HEK293T (cell line): ENCODE measurements around the gene STK32A.

Source experiments
- CTCF ChIA-PET: fragments of 350-600 bp; formaldehyde crosslinking; extraction: SDS; loops from one replicate; lab custom pipeline; 2021; ENCODE audit warnings: antibody characterized with exemption, inconsistent platforms; lab: Yijun Ruan, JAX
- POLR2A ChIA-PET: fragments of 350-600 bp; formaldehyde crosslinking; extraction: SDS; loops from one replicate; lab custom pipeline; 2020; ENCODE audit warnings: antibody characterized with exemption, inconsistent platforms; lab: Yijun Ruan, JAX
- DNase-seq: peaks from one replicate; pipeline ENCODE4 v3.0.0; 2012; ENCODE audit warnings: mixed read lengths; ENCODE audit errors: extremely low spot score
- ARNT ChIP-seq: fragments of 450-650 bp; IDR thresholded peaks from 2 replicates; pipeline ENCODE4 v1.6.1; 2017; ENCODE audit warnings: mild to moderate bottlenecking
- BHLHE40 ChIP-seq: fragments of 450-650 bp; IDR thresholded peaks from 2 replicates; pipeline ENCODE4 v1.6.1; 2016; ENCODE audit warnings: mild to moderate bottlenecking, moderate library complexity, borderline replicate concordance
- CTBP1 ChIP-seq: fragments of 450-650 bp; IDR thresholded peaks from 2 replicates; pipeline ENCODE4 v1.6.1; 2016; ENCODE audit warnings: borderline replicate concordance
- ELF4 ChIP-seq: fragments of 450-650 bp; IDR thresholded peaks from 2 replicates; pipeline ENCODE4 v1.6.1; 2017; ENCODE audit warnings: antibody characterized with exemption
- FOXA1 ChIP-seq: fragments of 450-650 bp; IDR thresholded peaks from 2 replicates; pipeline ENCODE4 v1.6.1; 2016; ENCODE audit warnings: mild to moderate bottlenecking
- FOXK2 ChIP-seq: fragments of 450-650 bp; IDR thresholded peaks from 2 replicates; pipeline ENCODE4 v1.6.1; 2016; ENCODE audit warnings: mild to moderate bottlenecking
- FOXM1 ChIP-seq: fragments of 450-650 bp; IDR thresholded peaks from 2 replicates; pipeline ENCODE4 v1.6.1; 2017; ENCODE audit warnings: mild to moderate bottlenecking, borderline replicate concordance
- HDGF ChIP-seq: fragments of 450-650 bp; IDR thresholded peaks from 2 replicates; pipeline ENCODE4 v1.6.1; 2017; ENCODE audit warnings: antibody characterized with exemption, borderline replicate concordance
- L3MBTL2 ChIP-seq: fragments of 450-650 bp; conservative IDR thresholded peaks from 2 replicates; pipeline ENCODE4 v1.6.1; 2016; ENCODE audit warnings: mild to moderate bottlenecking
- LEF1 ChIP-seq: fragments of 450-650 bp; IDR thresholded peaks from 2 replicates; pipeline ENCODE4 v1.6.1; 2017; ENCODE audit warnings: mild to moderate bottlenecking, borderline replicate concordance
- NFRKB ChIP-seq: fragments of 450-650 bp; IDR thresholded peaks from 2 replicates; pipeline ENCODE4 v1.6.1; 2016; ENCODE audit warnings: mild to moderate bottlenecking, moderate library complexity
- SP1 ChIP-seq: fragments of 450-650 bp; IDR thresholded peaks from 2 replicates; pipeline ENCODE4 v1.6.1; 2017
- SUZ12 ChIP-seq: fragments of 450-650 bp; IDR thresholded peaks from 2 replicates; pipeline ENCODE4 v1.6.1; 2016; ENCODE audit warnings: mild to moderate bottlenecking
- TARDBP ChIP-seq: fragments of 450-650 bp; IDR thresholded peaks from 2 replicates; pipeline ENCODE4 v1.6.1; 2016
- ZNF384 ChIP-seq: fragments of 450-650 bp; IDR thresholded peaks from 2 replicates; pipeline ENCODE4 v1.6.1; 2016
- TF ChIP-seq, protein P1 (sequence below): fragments of 450-650 bp; IDR thresholded peaks from 2 replicates; pipeline ENCODE4 v1.6.1; 2016

Gene STK32A

DNA sequence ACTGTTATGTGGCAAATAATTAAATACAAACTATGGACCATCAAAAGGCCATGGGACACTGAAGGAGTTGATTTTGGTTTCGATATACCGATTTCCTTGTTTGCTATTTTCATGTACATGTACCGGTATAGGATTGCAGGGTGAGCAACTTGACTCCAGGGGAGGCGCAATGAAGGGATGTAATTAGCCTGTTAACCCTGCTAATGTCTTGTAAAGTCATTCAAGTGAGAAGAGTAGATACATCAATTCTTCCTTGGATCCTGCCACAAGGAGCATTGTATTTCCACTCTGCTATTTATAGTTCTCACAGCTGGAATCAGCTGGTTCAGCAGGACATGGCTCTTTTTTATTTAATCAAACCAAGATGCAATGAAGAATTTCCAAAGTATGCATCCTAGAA, 102.0 kb downstream of the STK32A start:
- ChIA-PET POLR2A (no interaction called here), CTCF (no interaction called here)
- DNase-seq, result no peak
- TF ChIP-seq HDGF (no peak), TARDBP (no peak), ZNF384 (no peak)

DNA sequence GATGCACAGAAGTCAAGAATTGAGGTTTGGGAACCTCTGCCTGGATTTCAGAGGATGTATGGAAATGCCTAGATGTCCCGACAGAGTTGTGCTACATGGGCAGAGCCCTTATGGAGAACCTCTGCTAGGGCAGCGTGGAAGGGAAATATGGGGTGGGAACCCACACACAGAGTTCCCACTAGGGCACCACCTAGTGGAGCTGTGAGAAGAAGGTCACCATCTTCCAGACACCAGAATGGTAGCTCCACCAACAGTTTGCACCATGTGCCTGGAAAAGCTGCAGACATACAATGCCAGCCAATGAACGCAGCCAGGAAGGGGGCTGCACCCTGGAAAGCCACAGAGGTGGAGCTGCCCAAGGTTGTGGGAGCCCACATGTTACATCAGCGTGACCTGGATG, 104.5 kb downstream of the STK32A start:
- no peak for DNase-seq
- ChIA-PET POLR2A (no interaction called here), CTCF (no interaction called here)
- TF ChIP-seq ZNF384 (no peak), TARDBP (no peak), SP1 (no peak), FOXK2 (no peak), ARNT (no peak), BHLHE40 (no peak), ELF4 (no peak), SUZ12 (no peak), NFRKB (no peak), HDGF (no peak), CTBP1 (no peak), LEF1 (no peak), FOXM1 (no peak), L3MBTL2 (no peak)
- TF ChIP-seq, protein P1, sequence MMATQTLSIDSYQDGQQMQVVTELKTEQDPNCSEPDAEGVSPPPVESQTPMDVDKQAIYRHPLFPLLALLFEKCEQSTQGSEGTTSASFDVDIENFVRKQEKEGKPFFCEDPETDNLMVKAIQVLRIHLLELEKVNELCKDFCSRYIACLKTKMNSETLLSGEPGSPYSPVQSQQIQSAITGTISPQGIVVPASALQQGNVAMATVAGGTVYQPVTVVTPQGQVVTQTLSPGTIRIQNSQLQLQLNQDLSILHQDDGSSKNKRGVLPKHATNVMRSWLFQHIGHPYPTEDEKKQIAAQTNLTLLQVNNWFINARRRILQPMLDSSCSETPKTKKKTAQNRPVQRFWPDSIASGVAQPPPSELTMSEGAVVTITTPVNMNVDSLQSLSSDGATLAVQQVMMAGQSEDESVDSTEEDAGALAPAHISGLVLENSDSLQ, result no peak

DNA sequence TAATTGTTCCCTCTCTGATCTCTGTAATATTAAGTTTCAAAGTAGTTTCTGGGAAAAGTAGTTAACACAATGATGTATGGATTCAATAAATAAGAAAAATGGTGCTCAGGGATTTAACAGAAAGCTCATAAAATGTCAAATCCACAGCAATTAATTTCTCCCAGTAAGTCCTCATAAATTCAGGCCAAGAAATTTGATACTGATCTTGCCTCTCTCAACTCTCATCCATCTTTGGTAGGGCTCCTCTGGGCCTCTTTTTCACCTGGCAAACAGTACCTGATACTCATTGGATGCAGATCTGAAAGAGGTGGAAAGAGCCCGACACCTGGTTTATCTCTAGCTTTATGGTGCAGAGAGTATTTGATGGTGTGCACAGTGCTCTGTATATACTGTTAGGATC, 106.1 kb downstream of the STK32A start:
- DNase-seq, result no peak
- ChIA-PET CTCF (no interaction called here), POLR2A (no interaction called here)
- TF ChIP-seq ELF4 (no peak), L3MBTL2 (no peak), CTBP1 (no peak), FOXM1 (no peak), FOXK2 (no peak), LEF1 (no peak), ARNT (no peak), ZNF384 (no peak)

DNA sequence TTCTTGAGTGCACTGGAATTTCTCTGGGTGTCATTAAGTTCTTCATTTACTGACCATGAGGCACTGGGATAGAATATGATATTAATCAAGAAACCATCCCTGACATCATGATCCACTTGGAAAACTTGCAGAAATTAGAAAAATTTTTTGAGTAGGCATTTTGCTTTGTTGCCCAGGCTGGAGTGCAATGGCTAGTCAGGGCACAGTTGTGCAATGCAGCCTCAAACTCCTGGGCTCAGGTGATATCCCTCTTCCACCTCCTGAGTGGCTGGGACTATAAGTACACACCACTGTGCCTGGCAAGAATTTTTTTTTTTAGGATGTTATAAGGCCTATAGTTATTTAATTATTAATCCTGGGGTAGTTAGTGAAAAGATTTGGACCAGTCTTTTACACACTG, 106.5 kb downstream of the STK32A start:
- ChIA-PET POLR2A (no interaction called here), CTCF (no interaction called here)

DNA sequence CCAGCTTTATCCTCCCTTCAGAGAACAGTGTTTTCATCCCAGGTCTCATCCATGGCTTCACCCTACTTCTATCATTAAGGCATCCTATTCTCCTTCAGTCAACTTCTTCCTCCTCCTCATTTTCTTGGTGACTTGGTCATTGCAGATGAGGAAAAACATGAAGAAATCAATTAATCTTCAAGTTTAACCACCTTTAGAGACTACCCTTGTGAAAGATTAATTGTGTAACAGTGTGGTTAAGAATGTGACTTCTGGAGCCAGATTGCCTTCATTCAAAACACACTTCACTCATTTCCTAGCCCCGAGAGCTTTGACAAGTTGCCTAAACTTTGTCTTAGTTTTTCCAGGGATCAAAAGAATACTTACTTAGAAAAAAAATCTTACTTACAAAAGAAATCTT, 110.0 kb downstream of the STK32A start:
- ChIA-PET POLR2A (no interaction called here), CTCF (interaction anchor here (0.6 kb wide), 1 partner anchor 567 kb away, joined by 3 read pairs; no protein-coding TSS in a partner anchor)
- no peak for DNase-seq
- TF ChIP-seq FOXA1, result no peak
- no peak for TF ChIP-seq ELF4
- TF ChIP-seq SUZ12, result no peak
- TF ChIP-seq, protein P1, result no peak
- no peak for TF ChIP-seq CTBP1
- TF ChIP-seq HDGF, result no peak
- no peak for TF ChIP-seq FOXK2
- TF ChIP-seq NFRKB, result no peak
- no peak for TF ChIP-seq TARDBP
- TF ChIP-seq LEF1, result no peak
- no peak for TF ChIP-seq ZNF384
- no peak for TF ChIP-seq ARNT
- no peak for TF ChIP-seq SP1
- no peak for TF ChIP-seq BHLHE40
- TF ChIP-seq FOXM1, result no peak
- TF ChIP-seq L3MBTL2, result no peak

More for the DNA sequence above, 106.5 kb downstream of the STK32A start:
- TF ChIP-seq ZNF384 (no peak), SP1 (no peak), ARNT (no peak), TARDBP (no peak), FOXK2 (no peak), LEF1 (no peak), BHLHE40 (no peak), SUZ12 (no peak), NFRKB (no peak), CTBP1 (no peak), FOXA1 (no peak), FOXM1 (no peak), ELF4 (no peak), HDGF (no peak), L3MBTL2 (no peak)
- TF ChIP-seq, protein P1, result no peak
- DNase-seq, result no peak

DNA sequence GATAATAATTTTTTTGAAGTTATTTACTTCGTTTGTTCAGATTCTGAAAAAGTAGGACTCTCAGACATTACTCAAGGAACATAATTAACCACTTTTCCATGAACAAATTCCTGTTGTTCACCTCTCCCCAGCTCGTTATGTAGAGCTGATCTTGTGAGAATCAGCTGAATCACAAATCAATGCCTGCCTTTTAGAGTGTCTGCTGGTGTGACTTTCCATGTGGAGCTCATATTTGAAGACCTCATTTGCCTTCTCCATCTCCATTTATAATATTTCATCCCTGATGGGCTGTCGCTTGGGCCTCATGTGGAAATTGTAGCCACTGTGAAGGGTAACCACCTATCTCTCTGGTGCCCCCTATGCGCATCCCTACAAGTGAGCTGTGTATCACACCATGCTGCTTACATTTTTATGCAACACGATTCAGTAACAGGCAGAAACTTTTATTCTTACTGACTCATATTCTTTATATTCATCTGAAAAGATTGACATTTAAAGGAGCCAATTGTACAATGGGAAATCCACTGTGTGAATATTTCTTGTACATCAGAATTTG, 111.3 kb downstream of the STK32A start:
- ChIA-PET POLR2A (no interaction called here), CTCF (interaction anchor here (0.6 kb wide), 1 partner anchor 330 kb away, joined by 7 read pairs; no protein-coding TSS in a partner anchor)
- no peak for DNase-seq
- TF ChIP-seq HDGF (no peak), SP1 (no peak), FOXA1 (no peak), FOXM1 (no peak), SUZ12 (no peak), FOXK2 (no peak), ELF4 (no peak), L3MBTL2 (no peak), BHLHE40 (no peak), LEF1 (no peak), NFRKB (no peak), ZNF384 (no peak), TARDBP (no peak), ARNT (no peak)
- TF ChIP-seq, protein P1, result no peak
